D721Med (cell line): ENCODE results near the gene METTL25B.

Experiments
- DNase-seq: peaks from one replicate; pipeline ENCODE4 v3.0.0; 2011; ENCODE audit warnings: low spot score; ENCODE audit not compliant: insufficient read length
- FAIRE-seq: peaks from 2 replicates; lab custom pipeline; 2011; peaks lifted over from hg19 to GRCh38; lab: Jason Lieb, UNC
- CTCF ChIP-seq: IDR thresholded peaks from 2 replicates; pipeline ENCODE4 v1.5.1; 2012; ENCODE audit warnings: mild to moderate bottlenecking, control low read depth; ENCODE audit not compliant: insufficient read depth; ENCODE audit errors: missing control alignments

Gene METTL25B

GRCh38 chr1:156693848-156694689 lies 34.2 kb upstream of the METTL25B start:
- no peak for FAIRE-seq
- DNase-seq, result no peak
- no peak for TF ChIP-seq CTCF

GRCh38 chr1:156694690-156694962 lies 33.6 kb upstream of the METTL25B start:
- DNase-seq (no peak), FAIRE-seq (no peak)
- no peak for TF ChIP-seq CTCF

GRCh38 chr1:156696755-156697154 lies 31.5 kb upstream of the METTL25B start:
- no peak for TF ChIP-seq CTCF
- no peak for DNase-seq
- FAIRE-seq, result no peak

GRCh38 chr1:156697481-156697880 lies 30.8 kb upstream of the METTL25B start:
- no peak for TF ChIP-seq CTCF
- DNase-seq (no peak), FAIRE-seq (no peak)

- no peak for DNase-seq
- no peak for FAIRE-seq
- no peak for TF ChIP-seq CTCF
These were observed 29.3 kb upstream of the METTL25B start for GRCh38 chr1:156698995-156699394.

GRCh38 chr1:156700736-156701531 lies 27.3 kb upstream of the METTL25B start:
- DNase-seq, result no peak
- TF ChIP-seq CTCF, result no peak
- no peak for FAIRE-seq

- TF ChIP-seq CTCF, result no peak
- DNase-seq (no peak), FAIRE-seq (no peak)
These were observed 24.9 kb upstream of the METTL25B start for GRCh38 chr1:156703336-156703735.
